ENCODE measurements around the gene FGF1.
A peak's percentile ranks its signal among the peaks of the same experiment; 100 is the strongest.

The FGF1 gene

DNA sequence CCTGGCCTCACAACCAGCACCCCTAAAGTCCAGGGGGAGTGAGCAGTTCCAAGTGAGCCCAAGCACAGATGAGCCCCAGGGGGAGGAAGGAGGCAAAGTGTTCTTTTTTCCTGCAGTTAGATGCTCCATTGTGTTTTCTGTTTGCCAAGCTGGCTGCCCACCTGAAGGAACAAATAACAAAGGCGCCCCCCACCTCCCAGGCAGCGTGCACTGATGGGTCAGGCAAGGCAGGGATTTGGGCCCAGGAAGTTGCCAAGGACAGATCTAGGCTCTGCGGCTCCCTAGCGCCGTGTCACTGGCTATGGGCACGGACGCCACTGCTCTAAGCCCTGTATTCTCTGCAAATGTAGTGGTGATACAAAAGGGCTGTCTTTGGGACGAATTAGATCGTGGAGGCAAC is 21.8 kb downstream of the FGF1 start:
- H3K4me3 ChIP-seq (replicated peaks in 1 of 2; ENCODE audit: low read depth in 2 of 2, low read length in 2 of 2): no peak overlapping the region
- TF ChIP-seq, protein P1, sequence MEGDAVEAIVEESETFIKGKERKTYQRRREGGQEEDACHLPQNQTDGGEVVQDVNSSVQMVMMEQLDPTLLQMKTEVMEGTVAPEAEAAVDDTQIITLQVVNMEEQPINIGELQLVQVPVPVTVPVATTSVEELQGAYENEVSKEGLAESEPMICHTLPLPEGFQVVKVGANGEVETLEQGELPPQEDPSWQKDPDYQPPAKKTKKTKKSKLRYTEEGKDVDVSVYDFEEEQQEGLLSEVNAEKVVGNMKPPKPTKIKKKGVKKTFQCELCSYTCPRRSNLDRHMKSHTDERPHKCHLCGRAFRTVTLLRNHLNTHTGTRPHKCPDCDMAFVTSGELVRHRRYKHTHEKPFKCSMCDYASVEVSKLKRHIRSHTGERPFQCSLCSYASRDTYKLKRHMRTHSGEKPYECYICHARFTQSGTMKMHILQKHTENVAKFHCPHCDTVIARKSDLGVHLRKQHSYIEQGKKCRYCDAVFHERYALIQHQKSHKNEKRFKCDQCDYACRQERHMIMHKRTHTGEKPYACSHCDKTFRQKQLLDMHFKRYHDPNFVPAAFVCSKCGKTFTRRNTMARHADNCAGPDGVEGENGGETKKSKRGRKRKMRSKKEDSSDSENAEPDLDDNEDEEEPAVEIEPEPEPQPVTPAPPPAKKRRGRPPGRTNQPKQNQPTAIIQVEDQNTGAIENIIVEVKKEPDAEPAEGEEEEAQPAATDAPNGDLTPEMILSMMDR (IDR thresholded peaks at IDR 0.05; ENCODE audit: low read depth, low read length): no peak
- DNase-seq (ENCODE audit: low read depth in 2 of 2): no peak

DNA sequence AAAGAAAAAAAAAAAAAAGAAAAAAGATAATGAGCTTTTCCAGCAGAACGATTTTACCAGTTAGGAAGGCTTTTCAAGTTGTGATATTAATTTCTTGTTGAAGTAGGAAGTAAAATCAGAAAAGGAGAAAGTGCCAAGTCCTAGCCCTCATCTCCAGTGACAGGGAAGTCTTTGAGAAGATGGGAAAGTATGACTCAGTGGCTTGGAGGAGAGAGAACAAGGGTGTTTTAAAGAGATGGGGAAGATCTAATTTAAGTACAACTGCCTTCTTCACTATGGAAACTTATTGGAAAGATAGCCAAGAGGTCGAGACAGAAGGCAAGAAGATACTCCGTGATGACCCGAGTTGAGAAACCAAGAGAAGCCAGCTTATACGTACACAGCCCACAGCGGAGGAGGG is 22.6 kb downstream of the FGF1 start:
- H3K4me3 ChIP-seq (replicated peaks in 1 of 2; ENCODE audit: low read depth in 2 of 2, low read length in 2 of 2): no peak overlapping the region
- DNase-seq (ENCODE audit: low read depth in 2 of 2): peak in 1 of 2 donors; percentile 15
- TF ChIP-seq, protein P1 (IDR thresholded peaks at IDR 0.05; ENCODE audit: low read depth, low read length): no peak

DNA sequence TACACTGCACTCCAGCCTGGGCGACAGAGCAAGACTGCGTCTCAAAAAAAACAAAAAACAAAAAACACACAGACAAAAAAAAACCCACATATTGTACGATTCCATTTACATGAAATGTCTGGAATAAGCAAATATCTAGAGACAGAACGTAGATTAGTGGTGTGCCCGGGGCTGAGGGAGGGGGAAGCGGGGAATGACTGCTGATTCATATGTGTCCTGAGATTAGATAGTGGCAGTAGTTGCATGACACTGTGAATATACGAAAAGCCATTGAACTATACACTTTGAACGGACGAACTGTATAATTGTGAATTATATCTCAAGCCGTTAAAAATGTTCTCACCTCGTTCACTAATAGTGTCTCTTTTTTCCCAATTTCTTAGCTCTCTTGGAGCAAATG is 23.9 kb downstream of the FGF1 start:
- no peak overlapping the region for H3K4me3 ChIP-seq (replicated peaks in 1 of 2; ENCODE audit: low read depth in 2 of 2, low read length in 2 of 2)
- TF ChIP-seq, protein P1 (IDR thresholded peaks at IDR 0.05; ENCODE audit: low read depth, low read length): no peak
- DNase-seq (ENCODE audit: low read depth in 2 of 2): no peak

DNA sequence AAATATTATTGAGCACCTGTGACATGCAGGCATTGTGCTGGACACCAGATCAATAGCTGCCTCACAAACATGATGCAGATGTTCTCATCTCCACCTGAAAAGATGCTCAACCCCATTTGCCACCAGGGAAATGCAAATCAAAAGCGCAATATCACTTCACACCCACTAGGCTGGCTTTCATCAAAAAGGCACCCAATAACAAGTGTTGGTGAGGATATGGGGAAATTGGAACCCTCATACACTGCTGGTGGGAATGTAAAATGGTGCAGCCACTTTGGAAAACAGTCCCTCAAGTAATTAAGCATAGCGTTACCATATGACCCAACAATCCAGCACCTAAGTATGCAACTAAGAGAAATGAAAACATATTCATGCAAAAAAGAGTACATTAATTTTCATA is 24.7 kb downstream of the FGF1 start:
- TF ChIP-seq, protein P1 (IDR thresholded peaks at IDR 0.05; ENCODE audit: low read depth, low read length): no peak
- no peak for DNase-seq (ENCODE audit: low read depth in 2 of 2)
- H3K4me3 ChIP-seq (replicated peaks in 1 of 2; ENCODE audit: low read depth in 2 of 2, low read length in 2 of 2): no peak overlapping the region

DNA sequence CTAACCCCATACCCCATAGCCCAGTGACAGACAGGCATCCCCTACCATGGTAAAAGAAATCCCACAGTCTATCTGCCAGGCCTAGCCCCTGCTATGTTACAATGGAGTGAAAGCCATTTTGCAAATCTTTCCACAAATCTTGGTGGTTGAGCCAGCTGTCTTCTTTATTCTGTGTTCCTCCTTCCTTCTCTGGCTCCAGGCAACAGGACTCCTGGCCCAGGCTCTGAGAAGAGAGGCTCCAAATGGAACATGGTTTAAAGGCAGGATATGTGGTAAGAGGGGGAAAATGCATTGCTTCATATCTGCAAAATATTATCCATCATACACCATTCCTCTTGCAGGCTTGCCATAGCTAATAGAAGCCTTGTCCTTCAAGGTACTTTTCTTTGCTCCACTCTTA is 25.2 kb downstream of the FGF1 start:
- no peak overlapping the region for H3K4me3 ChIP-seq (replicated peaks in 1 of 2; ENCODE audit: low read depth in 2 of 2, low read length in 2 of 2)
- TF ChIP-seq, protein P1 (IDR thresholded peaks at IDR 0.05; ENCODE audit: low read depth, low read length): no peak

DNA sequence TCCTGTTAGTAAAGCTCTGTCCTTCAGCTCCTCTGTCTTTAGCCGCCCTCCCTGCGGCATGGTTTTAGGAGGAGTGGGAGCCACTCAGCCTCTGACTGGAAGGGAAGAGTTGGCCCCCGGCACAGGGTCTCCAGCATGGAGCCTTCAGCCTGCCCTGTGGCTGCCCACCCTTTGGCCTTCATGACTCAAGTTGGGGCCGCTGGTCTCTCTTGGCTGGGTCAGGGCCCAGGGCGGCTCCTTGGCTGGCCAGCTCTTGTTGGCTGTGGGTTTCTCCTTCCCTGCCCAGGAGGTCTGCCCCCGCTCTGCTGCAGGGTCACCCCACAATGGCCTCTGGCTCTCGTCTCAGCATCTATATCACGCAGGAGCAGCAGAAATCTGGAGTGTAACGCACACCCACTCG is 25.7 kb downstream of the FGF1 start:
- no peak overlapping the region for H3K4me3 ChIP-seq (replicated peaks in 1 of 2; ENCODE audit: low read depth in 2 of 2, low read length in 2 of 2)
- TF ChIP-seq, protein P1 (IDR thresholded peaks at IDR 0.05; ENCODE audit: low read depth, low read length): no peak
- DNase-seq (ENCODE audit: low read depth in 2 of 2): no peak

More for the DNA sequence above, 25.2 kb downstream of the FGF1 start:
- DNase-seq (ENCODE audit: low read depth in 2 of 2): peak in 1 of 2 donors; percentile 25

DNA sequence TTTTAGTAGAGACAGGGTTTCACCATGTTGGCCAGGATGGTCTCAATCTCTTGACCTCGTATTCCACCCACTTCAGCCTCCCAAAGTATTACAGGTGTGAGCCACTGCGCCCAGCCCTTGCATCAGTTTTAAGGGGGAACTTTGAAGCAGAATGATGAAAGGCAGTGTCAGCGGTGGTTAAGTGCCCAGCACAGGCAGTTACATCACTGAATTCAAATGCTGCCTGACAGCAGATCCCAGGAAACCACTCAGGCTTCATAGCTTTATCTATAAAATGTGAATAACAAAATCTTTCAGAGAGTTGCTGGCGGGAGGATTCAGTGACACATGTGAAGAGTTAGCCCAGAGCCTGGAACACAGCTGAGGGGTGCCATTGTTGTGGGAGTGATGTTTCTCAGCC is 26.5 kb downstream of the FGF1 start:
- TF ChIP-seq, protein P1 (IDR thresholded peaks at IDR 0.05; ENCODE audit: low read depth, low read length): no peak
- DNase-seq (ENCODE audit: low read depth in 2 of 2): peak in 1 of 2 donors; percentile 33
- H3K4me3 ChIP-seq (replicated peaks in 1 of 2; ENCODE audit: low read depth in 2 of 2, low read length in 2 of 2): no peak overlapping the region

Measured in cardiac fibroblast (primary cell).